GM12864 (cell line): ENCODE results near the gene TRAPPC2.

Experiments
- DNase-seq: peaks from one replicate; pipeline ENCODE4 v3.0.0-alpha.2; 2011; ENCODE audit warnings: low read depth
- H3K4me3 ChIP-seq: 2 replicates; pipeline ENCODE4 v1.5.1; 2011; ENCODE audit warnings: mild to moderate bottlenecking, low read depth, low read length, control low read depth
- CTCF ChIP-seq: IDR thresholded peaks from 2 replicates; pipeline ENCODE4 v1.5.1; 2011; ENCODE audit warnings: low read depth, mild to moderate bottlenecking, moderate library complexity, low read length, control low read depth, inconsistent platforms; ENCODE audit errors: missing control alignments

Gene TRAPPC2

DNA sequence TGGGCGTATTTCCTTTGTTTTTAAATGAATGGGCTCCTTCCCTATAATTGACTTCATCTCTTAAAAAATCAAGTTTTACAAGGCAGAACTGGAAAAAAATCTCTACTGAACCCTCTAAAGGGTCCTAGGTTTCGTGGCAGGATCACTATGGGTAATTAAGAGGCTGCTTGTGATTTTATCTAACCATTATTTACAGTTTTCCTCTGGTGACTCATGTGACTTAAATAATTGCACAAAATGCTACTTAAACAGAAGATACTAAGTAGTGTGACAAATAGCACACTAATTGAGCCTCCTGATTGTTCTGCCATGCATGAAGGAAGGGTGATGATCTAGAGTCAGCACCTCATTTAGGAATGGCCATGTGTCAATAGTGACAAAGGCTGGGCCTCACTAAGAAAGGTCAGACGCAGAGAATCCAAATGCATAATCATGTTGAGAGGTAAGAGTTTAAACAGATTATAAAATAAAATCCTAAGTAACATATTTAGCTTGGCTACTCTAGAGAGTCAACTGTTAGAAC is 35.7 kb upstream of the TRAPPC2 start:
- no peak for DNase-seq
- TF ChIP-seq CTCF = no peak
- H3K4me3 ChIP-seq = no peak overlapping the region

GRCh38 chrX:13768939-13769338 is 34.5 kb upstream of the TRAPPC2 start:
- DNase-seq = no peak
- no peak overlapping the region for H3K4me3 ChIP-seq
- no peak for TF ChIP-seq CTCF

DNA sequence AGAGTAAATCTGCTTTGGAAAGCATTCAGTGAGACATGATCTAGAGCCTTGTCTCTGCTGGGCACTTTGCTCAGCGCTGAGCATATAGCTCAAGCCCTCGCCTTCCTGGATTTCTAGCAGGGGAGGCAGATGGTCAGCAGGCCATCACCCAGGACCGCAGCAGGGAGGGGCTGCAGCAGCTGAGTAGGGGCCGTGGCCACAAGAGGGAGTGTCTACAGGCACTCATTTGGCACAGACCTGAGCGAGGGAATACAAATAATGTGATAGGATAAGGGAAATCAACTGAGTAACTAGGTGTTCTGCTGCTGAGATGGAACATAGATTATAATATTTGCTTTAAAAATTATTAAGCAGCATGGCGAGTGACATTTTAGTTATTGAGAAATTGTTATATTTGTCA is 30.3 kb upstream of the TRAPPC2 start:
- TF ChIP-seq CTCF = no peak
- H3K4me3 ChIP-seq = no peak overlapping the region
- DNase-seq = no peak

GRCh38 chrX:13764281-13764680 is 29.9 kb upstream of the TRAPPC2 start:
- TF ChIP-seq CTCF = no peak
- no peak for DNase-seq
- no peak overlapping the region for H3K4me3 ChIP-seq

GRCh38 chrX:13763489-13763888 is 29.1 kb upstream of the TRAPPC2 start:
- no peak for DNase-seq
- H3K4me3 ChIP-seq = no peak overlapping the region
- TF ChIP-seq CTCF = no peak

DNA sequence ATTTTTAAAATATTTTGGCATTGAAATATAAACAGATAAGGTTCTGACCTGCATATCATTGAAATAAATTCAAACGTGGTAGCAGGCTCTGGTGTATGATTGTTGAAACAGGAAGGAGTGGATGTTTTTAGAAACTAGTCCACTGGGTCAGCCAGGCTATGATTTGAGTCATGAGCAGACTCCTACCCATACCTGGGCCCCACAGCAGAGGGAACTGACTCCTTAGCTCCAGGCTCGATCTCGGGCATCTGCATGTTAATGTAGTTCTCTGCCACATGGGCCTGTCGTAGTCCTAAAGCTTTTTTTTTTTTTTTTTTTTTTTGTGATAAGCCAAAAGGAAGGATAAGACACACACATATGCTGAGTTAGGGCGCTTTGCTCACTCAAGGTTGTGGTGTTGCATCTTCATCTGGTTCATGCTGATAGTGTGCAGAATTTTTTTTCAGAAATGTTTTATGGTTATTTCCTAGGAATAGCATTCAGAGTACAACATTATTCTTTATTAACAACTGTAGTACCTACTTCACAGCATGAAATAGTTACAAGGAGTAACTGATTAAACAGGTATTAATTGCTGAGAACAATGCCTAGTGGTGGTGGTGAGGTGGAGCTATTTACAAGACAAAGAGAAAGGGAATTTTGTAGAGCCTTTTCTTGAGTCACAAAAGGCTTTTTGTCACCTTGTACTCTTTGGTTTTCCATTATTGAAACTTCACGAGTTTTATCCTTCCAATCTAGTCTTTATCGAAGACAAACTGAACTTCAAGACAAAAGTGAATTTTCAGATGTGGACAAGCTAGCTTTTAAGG is 27.4 kb upstream of the TRAPPC2 start:
- peak; percentile 48 for DNase-seq
- no peak for TF ChIP-seq CTCF
- no peak overlapping the region for H3K4me3 ChIP-seq

- no peak overlapping the region for H3K4me3 ChIP-seq
Measured at GRCh38 chrX:13760426-13760825, 26.0 kb upstream of the TRAPPC2 start.

More at GRCh38 chrX:13760426-13760825, 26.0 kb upstream of the TRAPPC2 start:
- no peak for DNase-seq
- no peak for TF ChIP-seq CTCF
